Measurements from ENCODE around the gene PPP3CA.

The PPP3CA gene

GRCh38 chr4:101014417-101014816 is 332.9 kb downstream of the PPP3CA start:
- Histone ChIP-seq H3K27me3 (replicated peaks; ENCODE audit: insufficient read depth, low read length) (no peaks in the 10 kb centered on the region), H4K20me1 (ENCODE audit: insufficient read depth, low read length) (no peaks in the 10 kb centered on the region), H3K4me2 (ENCODE audit: low read depth, low read length) (no peak overlapping the region), H3K9me2 (replicated peaks; ENCODE audit: insufficient read depth, low read length) (no peaks in the 10 kb centered on the region), H3K9me3 (replicated peaks; ENCODE audit: insufficient read depth, low read length) (no peaks in the 10 kb centered on the region), H3K79me2 (ENCODE audit: low read length) (no peaks in the 10 kb centered on the region), H3K36me3 (replicated peaks; ENCODE audit: insufficient read depth, low read length) (no peaks in the 10 kb centered on the region), H3K4me1 (ENCODE audit: low read length) (peaks cover 31% of the 10 kb centered on the region), H2AFZ (ENCODE audit: low read length) (no peak overlapping the region), H3K27ac (ENCODE audit: low read length) (no peak overlapping the region), H3F3A (ENCODE audit: insufficient read depth, low read length) (peaks cover 21% of the 10 kb centered on the region), H3K4me3 (ENCODE audit: low read length) (no peak overlapping the region), H3K9ac (ENCODE audit: low read length) (no peak overlapping the region)
- TF ChIP-seq EZH2 (optimal IDR thresholded peaks at IDR 0.05; ENCODE audit: low read depth, low read length) (no peak), EZH2phosphoT487 (IDR thresholded peaks at IDR 0.05; ENCODE audit: low read length) (no peak), CTCF (IDR thresholded peaks at IDR 0.05; ENCODE audit: low read length) (no peak)
- no peak for DNase-seq

DNA sequence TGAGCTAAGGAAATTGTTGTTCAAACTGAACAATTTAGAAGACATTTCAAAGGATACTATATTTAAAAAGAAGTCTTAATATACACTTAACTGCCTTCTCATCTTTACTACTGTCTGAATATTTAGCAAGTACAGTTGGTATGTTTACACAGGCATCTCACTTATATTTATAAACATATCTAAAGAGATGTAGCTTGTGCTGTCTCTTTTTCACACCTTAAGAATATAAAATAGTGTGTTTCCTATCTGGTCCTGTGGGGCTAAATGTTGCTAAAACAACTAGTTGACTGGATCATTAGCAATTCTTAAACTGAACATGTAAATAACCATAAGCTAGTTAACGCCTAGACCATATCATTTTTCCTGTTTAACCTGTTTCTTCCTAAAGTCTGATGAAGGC is 336.3 kb downstream of the PPP3CA start:
- no peak overlapping the region for H3K4me2 ChIP-seq (ENCODE audit: low read depth, low read length)
- TF ChIP-seq EZH2 (optimal IDR thresholded peaks at IDR 0.05; ENCODE audit: low read depth, low read length) (no peak), EZH2phosphoT487 (IDR thresholded peaks at IDR 0.05; ENCODE audit: low read length) (no peak), CTCF (IDR thresholded peaks at IDR 0.05; ENCODE audit: low read length) (no peak)
- H3K36me3 ChIP-seq (replicated peaks; ENCODE audit: insufficient read depth, low read length), result no peaks in the 10 kb centered on the region
- H3F3A ChIP-seq (ENCODE audit: insufficient read depth, low read length), result peaks cover 23% of the 10 kb centered on the region
- H3K79me2 ChIP-seq (ENCODE audit: low read length), result no peaks in the 10 kb centered on the region
- no peak for DNase-seq
- H3K9me3 ChIP-seq (replicated peaks; ENCODE audit: insufficient read depth, low read length), result no peaks in the 10 kb centered on the region
- no peak overlapping the region for H2AFZ ChIP-seq (ENCODE audit: low read length)
- H3K4me3 ChIP-seq (ENCODE audit: low read length), result no peak overlapping the region
- H3K4me1 ChIP-seq (ENCODE audit: low read length), result peaks cover 23% of the 10 kb centered on the region
- no peak overlapping the region for H3K9ac ChIP-seq (ENCODE audit: low read length)
- no peaks in the 10 kb centered on the region for H3K27me3 ChIP-seq (replicated peaks; ENCODE audit: insufficient read depth, low read length)
- H3K27ac ChIP-seq (ENCODE audit: low read length), result no peak overlapping the region
- no peaks in the 10 kb centered on the region for H4K20me1 ChIP-seq (ENCODE audit: insufficient read depth, low read length)
- no peaks in the 10 kb centered on the region for H3K9me2 ChIP-seq (replicated peaks; ENCODE audit: insufficient read depth, low read length)

DNA sequence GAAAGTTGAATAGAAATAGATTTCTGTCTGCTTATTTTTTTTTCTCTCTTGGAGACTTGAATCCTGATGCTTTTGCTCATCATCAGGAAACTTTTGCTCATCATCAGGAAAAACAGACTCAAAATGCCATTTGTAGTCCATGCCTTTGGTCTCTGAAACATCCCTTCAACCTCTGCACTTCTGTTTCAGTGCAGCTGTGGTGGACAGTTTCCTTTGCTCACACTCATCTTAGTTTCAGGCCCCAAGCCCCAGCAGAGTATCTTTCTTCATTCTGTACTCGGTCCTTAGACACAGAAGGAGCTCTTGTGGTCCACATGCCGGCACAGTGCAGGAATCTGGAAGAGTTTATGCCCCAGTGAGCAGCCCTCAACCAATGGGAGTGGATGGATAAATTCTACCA is 337.9 kb downstream of the PPP3CA start:
- no peaks in the 10 kb centered on the region for H3K9me3 ChIP-seq (replicated peaks; ENCODE audit: insufficient read depth, low read length)
- no peak for TF ChIP-seq CTCF (IDR thresholded peaks at IDR 0.05; ENCODE audit: low read length)
- no peak for TF ChIP-seq EZH2 (optimal IDR thresholded peaks at IDR 0.05; ENCODE audit: low read depth, low read length)
- no peak for TF ChIP-seq EZH2phosphoT487 (IDR thresholded peaks at IDR 0.05; ENCODE audit: low read length)
- peak overlapping the region; percentile 88 for H3K27ac ChIP-seq (ENCODE audit: low read length)
- peak; percentile 82 for DNase-seq
- peaks cover 30% of the 10 kb centered on the region for H3K4me1 ChIP-seq (ENCODE audit: low read length)
- H3K9me2 ChIP-seq (replicated peaks; ENCODE audit: insufficient read depth, low read length), result no peaks in the 10 kb centered on the region
- peaks cover 24% of the 10 kb centered on the region for H3F3A ChIP-seq (ENCODE audit: insufficient read depth, low read length)
- H3K79me2 ChIP-seq (ENCODE audit: low read length), result no peaks in the 10 kb centered on the region
- no peaks in the 10 kb centered on the region for H4K20me1 ChIP-seq (ENCODE audit: insufficient read depth, low read length)
- no peaks in the 10 kb centered on the region for H3K36me3 ChIP-seq (replicated peaks; ENCODE audit: insufficient read depth, low read length)
- H2AFZ ChIP-seq (ENCODE audit: low read length), result 0 out of 2 replicates have a peak overlapping the region, but pooled peaks have one; percentile 8
- H3K4me2 ChIP-seq (ENCODE audit: low read depth, low read length), result peak overlapping the region; percentile 83
- peak overlapping the region; percentile 40 for H3K9ac ChIP-seq (ENCODE audit: low read length)
- H3K4me3 ChIP-seq (ENCODE audit: low read length), result peak overlapping the region; percentile 43
- H3K27me3 ChIP-seq (replicated peaks; ENCODE audit: insufficient read depth, low read length), result no peaks in the 10 kb centered on the region

Measured in MM.1S (cell line).